GM12873 (cell line): ENCODE data around the gene DRD2.

Experiments used
- CTCF ChIP-seq: IDR thresholded peaks from 2 replicates; pipeline ENCODE4 v1.5.1; 2012; ENCODE audit warnings: low read depth, mild to moderate bottlenecking, moderate library complexity, low read length, control low read depth; ENCODE audit not compliant: insufficient read depth; ENCODE audit errors: missing control alignments

The DRD2 gene

DNA sequence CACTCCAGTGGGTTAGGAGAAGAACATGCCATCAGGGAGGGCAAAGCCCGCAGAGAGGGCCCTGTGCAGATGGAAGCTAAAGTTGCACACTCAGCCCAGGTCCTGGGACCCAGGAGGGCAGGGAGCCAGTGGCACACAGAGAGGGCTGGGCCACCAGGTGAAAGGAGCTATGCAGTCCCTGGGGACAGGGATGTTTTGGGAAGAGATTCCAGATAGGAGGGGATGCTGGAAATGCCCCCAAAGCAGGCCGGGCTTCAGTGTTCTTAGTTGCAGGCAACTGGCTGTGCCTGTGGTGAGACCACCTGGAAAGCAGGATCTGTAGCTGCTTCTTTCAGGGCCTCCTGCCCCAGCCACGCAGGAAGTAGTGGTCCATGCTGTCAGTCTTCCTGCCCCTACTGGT, 68.0 kb downstream of the DRD2 start:
- no peak for TF ChIP-seq CTCF

- TF ChIP-seq CTCF: no peak
Measured at GRCh38 chr11:113405724-113406478, 69.3 kb downstream of the DRD2 start.

DNA sequence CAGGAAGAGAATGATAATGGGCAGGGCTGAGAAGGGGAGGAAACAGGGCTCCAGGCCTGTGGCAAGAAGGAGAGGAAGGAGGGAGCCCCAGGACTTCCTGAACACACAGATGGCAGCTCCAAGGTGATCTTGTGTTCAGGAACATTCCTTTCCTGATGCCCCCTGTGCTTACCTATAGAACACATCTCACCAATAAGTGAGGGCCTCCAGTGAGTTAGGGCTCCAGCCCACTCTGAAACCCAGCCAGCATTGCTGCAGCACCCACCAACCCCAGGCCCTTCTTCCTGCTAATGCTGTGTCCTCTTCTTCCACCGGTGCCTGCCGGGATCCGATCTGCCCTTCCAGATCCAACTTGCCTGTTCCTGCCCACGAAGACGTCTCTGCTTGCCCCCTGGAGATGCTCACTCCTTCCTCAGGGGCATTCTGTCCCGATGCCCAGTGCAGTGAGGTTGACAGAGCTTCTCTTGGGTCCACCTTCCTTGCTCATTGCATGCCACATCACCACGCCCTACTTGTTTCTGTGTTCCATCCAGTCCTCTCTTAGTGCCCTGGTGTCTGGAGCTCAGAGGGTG, 70.3 kb downstream of the DRD2 start:
- no peak for TF ChIP-seq CTCF

DNA sequence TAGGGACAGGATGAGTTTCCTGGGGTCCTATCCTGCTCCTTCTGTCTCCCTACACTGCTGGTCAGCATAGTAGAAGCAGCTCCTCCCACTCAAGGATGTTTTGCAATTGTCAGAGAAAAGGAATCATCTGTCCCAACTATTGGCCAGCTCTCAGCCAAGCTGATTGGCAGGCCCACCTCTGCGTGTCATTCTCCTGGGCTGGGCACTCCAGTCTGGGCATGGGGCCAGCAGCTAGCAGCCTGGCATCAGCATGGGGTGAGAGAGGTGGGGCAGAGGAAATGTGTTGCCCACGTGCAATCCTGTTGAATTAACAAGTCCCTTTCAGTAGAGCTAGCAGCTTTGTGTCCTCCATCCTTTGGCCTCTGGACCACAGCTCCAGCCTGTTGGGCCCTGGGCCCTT, 73.5 kb downstream of the DRD2 start:
- TF ChIP-seq CTCF: no peak

GRCh38 chr11:113400631-113401230, 74.5 kb downstream of the DRD2 start:
- TF ChIP-seq CTCF: no peak

DNA sequence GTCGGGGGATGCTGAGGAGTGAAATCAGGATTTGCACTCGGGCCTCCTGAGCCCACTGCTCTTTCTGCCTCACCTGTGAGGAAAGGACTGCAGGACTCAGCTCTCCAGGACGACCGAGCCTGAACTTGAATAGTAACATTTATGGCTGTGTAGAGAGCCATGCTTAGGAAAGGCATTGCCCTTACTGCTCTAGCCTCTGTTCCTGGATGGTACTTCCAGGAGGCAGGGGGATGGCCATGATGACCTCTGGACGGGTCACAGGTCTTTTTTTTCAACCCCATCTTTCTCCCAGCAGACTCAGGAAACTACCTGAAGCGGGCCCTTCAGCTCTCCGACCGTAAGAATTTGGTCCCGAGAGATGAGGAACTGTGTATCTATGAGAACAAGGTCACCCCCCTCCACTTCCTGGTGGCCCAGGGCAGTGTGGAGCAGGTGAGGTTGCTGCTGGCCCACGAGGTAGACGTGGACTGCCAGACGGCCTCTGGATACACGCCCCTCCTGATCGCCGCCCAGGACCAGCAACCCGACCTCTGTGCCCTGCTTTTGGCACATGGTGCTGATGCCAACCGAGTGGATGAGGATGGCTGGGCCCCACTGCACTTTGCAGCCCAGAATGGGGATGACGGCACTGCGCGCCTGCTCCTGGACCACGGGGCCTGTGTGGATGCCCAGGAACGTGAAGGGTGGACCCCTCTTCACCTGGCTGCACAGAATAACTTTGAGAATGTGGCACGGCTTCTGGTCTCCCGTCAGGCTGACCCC, 76.3 kb downstream of the DRD2 start:
- TF ChIP-seq CTCF: no peak

DNA sequence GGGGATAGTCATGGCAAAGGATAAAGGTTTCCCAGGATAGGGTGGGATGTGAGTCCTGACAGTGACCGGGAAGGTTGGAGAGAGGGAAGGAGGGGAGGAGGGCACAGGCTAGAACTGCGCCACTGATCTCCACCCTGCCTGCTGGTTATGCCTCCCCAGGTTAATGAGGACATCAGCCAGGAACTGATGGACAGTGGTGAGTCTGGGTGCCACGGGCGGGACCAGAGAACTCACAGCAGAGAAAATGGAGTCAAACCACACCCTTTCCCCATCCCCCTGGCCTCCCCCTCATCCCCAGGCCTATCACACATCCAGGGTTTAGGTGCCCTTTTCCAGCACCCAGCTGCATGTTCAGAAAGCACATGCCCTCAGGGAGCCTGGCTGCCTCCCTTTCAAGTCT, 77.4 kb downstream of the DRD2 start:
- TF ChIP-seq CTCF: no peak
